Measurements from ENCODE around the gene VSTM2L.

VSTM2L gene

DNA sequence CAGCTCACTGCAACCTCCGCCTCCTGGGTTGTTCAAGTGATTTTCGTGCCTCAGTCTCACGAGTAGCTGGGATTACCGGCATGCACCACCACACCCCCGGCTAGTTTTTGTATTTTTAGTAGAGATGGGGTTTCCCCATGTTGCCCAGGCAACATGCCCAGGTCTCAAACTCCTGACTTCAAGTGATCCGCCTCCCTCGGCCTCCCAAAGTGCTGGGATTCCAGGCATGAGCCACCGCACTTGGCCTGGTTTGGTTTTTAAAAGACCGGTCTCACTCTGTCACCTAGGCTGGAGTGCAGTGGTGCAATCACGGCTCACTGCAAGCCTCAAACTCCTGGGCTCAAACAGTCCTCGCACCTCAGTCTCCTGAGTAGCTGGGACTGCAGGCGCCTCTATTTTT lies 40.1 kb downstream of the VSTM2L start:
- no peak for ATAC-seq (replicated peaks; ENCODE audit: extremely low read depth, poor library complexity, severe bottlenecking)
- Mint-ChIP-seq H3K27me3 (peaks cover 30% of the 10 kb centered on the region), H3K36me3 (ENCODE audit: insufficient read depth) (no peaks in the 10 kb centered on the region), H3K4me3 (no peak overlapping the region), H3K4me1 (no peaks in the 10 kb centered on the region), H3K9me3 (peaks cover 5% of the 10 kb centered on the region), H3K27ac (ENCODE audit: low read depth) (no peak overlapping the region)
- DNase-seq (ENCODE audit: low spot score in 2 of 2): no peak

DNA sequence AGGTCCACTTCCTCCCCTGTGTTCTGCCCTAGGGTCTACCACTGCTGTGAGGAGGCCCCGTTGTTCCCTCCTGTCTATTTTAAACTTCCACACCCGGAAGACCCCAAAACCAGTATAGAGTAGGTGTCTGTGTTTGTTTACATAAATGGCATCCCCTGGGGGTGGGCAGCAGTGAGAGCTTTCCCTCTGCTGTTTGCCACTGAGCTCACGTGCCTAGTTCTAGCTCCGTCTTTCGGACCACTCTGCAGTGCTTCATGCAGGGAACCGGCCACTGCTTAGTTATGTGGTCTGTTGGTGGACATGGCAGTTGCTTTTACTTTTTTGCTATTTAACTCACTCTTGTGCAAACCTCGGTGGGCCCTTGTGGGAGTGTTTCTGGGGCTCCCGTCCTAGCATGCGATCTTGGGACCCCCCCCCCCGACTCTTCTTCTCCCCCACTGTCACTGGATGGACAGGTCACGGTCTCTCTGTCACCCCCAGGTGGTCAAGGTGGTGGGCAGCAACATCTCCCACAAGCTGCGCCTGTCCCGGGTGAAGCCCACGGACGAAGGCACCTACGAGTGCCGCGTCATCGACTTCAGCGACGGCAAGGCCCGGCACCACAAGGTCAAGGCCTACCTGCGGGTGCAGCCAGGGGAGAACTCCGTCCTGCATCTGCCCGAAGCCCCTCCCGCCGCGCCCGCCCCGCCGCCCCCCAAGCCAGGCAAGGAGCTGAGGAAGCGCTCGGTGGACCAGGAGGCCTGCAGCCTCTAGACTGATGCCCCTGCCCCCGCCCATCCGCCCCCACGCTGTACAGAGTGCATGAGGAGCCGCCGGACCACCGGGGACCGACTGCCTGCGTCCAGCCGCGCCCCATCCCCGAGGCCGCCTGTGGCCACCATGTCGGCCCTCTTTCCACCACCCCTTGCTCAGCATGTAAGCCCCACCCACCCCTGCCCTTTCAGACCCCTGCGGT lies 40.9 kb downstream of the VSTM2L start:
- Mint-ChIP-seq H3K36me3 (ENCODE audit: insufficient read depth) (no peaks in the 10 kb centered on the region), H3K9me3 (peaks cover 5% of the 10 kb centered on the region), H3K27ac (ENCODE audit: low read depth) (no peak overlapping the region), H3K27me3 (peaks cover 36% of the 10 kb centered on the region), H3K4me3 (no peak overlapping the region), H3K4me1 (no peaks in the 10 kb centered on the region)
- no peak for ATAC-seq (replicated peaks; ENCODE audit: extremely low read depth, poor library complexity, severe bottlenecking)
- DNase-seq (ENCODE audit: low spot score in 2 of 2): no peak

- no peaks in the 10 kb centered on the region for H3K4me1 Mint-ChIP-seq
- no peak overlapping the region for H3K27ac Mint-ChIP-seq (ENCODE audit: low read depth)
- H3K4me3 Mint-ChIP-seq: no peak overlapping the region
- H3K36me3 Mint-ChIP-seq (ENCODE audit: insufficient read depth): no peaks in the 10 kb centered on the region
- DNase-seq (ENCODE audit: low spot score in 2 of 2): no peak
- H3K27me3 Mint-ChIP-seq: peaks cover 42% of the 10 kb centered on the region
- no peak for ATAC-seq (replicated peaks; ENCODE audit: extremely low read depth, poor library complexity, severe bottlenecking)
- peaks cover 5% of the 10 kb centered on the region for H3K9me3 Mint-ChIP-seq
These were observed 41.6 kb downstream of the VSTM2L start for GRCh38 chr20:37944456-37944981.

DNA sequence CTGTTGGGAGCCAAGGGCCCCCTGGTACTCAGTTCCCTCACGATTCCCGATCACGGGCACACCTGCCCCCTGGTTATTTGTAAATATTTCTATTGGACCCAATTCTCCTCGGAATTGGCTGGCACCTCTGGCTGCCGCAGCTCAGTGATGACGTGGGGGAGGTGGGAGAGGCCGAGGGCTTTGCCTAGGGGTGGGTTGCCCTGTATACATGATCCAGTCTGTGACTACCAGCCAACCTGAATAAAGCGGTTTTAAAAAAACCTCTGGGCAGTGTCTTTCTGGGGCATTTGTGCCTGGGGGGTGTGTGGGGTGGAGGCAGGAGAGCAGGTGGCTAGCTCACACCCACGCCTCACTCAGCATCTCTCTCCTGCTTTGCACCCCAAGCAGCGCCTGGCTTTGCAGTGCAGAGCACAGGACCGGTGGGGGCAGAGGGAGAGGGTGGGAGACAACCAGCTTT lies 42.2 kb downstream of the VSTM2L start:
- no peak overlapping the region for H3K27ac Mint-ChIP-seq (ENCODE audit: low read depth)
- H3K9me3 Mint-ChIP-seq: peaks cover 5% of the 10 kb centered on the region
- H3K36me3 Mint-ChIP-seq (ENCODE audit: insufficient read depth): no peaks in the 10 kb centered on the region
- H3K4me1 Mint-ChIP-seq: no peaks in the 10 kb centered on the region
- H3K4me3 Mint-ChIP-seq: no peak overlapping the region
- DNase-seq (ENCODE audit: low spot score in 2 of 2): no peak
- peaks cover 42% of the 10 kb centered on the region for H3K27me3 Mint-ChIP-seq
- no peak for ATAC-seq (replicated peaks; ENCODE audit: extremely low read depth, poor library complexity, severe bottlenecking)

DNA sequence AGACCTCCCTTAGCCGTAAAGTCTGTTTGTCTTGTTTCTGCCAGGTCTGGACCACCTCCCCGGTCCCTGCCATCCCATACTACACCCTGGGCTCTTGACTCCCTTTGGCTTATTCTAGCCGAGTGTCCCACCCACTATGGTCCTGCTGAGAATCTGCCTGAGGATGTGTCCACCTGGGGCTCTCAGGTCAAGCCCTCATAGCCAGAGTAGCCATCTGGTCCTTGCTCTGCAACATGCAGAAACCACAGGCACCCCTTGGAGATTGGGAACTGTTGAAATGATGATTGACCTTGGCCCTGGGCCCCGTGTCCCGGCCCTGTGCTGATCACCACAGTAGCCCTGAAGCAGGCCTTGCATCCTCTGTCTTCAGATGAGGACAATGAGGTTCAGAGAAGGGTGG lies 44.0 kb downstream of the VSTM2L start:
- peaks cover 5% of the 10 kb centered on the region for H3K9me3 Mint-ChIP-seq
- ATAC-seq (replicated peaks; ENCODE audit: extremely low read depth, poor library complexity, severe bottlenecking): no peak
- no peaks in the 10 kb centered on the region for H3K4me1 Mint-ChIP-seq
- H3K4me3 Mint-ChIP-seq: no peak overlapping the region
- DNase-seq (ENCODE audit: low spot score in 2 of 2): no peak
- H3K36me3 Mint-ChIP-seq (ENCODE audit: insufficient read depth): peaks cover 1% of the 10 kb centered on the region
- H3K27ac Mint-ChIP-seq (ENCODE audit: low read depth): no peak overlapping the region
- peaks cover 42% of the 10 kb centered on the region for H3K27me3 Mint-ChIP-seq

- H3K27me3 Mint-ChIP-seq: peaks cover 42% of the 10 kb centered on the region
- H3K4me3 Mint-ChIP-seq: no peak overlapping the region
- peaks cover 5% of the 10 kb centered on the region for H3K9me3 Mint-ChIP-seq
- peaks cover 1% of the 10 kb centered on the region for H3K36me3 Mint-ChIP-seq (ENCODE audit: insufficient read depth)
- no peak for ATAC-seq (replicated peaks; ENCODE audit: extremely low read depth, poor library complexity, severe bottlenecking)
- H3K4me1 Mint-ChIP-seq: no peaks in the 10 kb centered on the region
- no peak overlapping the region for H3K27ac Mint-ChIP-seq (ENCODE audit: low read depth)
- DNase-seq (ENCODE audit: low spot score in 2 of 2): no peak
These were observed 45.0 kb downstream of the VSTM2L start for GRCh38 chr20:37947943-37948342.

GRCh38 chr20:37948956-37949355 lies 46.0 kb downstream of the VSTM2L start:
- ATAC-seq (replicated peaks; ENCODE audit: extremely low read depth, poor library complexity, severe bottlenecking) (no peak), DNase-seq (ENCODE audit: low spot score in 2 of 2) (no peak)
- H3K27me3 Mint-ChIP-seq: peaks cover 42% of the 10 kb centered on the region
- H3K27ac Mint-ChIP-seq (ENCODE audit: low read depth): no peak overlapping the region
- peaks cover 5% of the 10 kb centered on the region for H3K9me3 Mint-ChIP-seq
- peaks cover 1% of the 10 kb centered on the region for H3K36me3 Mint-ChIP-seq (ENCODE audit: insufficient read depth)
- H3K4me3 Mint-ChIP-seq: no peak overlapping the region
- no peaks in the 10 kb centered on the region for H3K4me1 Mint-ChIP-seq

DNA sequence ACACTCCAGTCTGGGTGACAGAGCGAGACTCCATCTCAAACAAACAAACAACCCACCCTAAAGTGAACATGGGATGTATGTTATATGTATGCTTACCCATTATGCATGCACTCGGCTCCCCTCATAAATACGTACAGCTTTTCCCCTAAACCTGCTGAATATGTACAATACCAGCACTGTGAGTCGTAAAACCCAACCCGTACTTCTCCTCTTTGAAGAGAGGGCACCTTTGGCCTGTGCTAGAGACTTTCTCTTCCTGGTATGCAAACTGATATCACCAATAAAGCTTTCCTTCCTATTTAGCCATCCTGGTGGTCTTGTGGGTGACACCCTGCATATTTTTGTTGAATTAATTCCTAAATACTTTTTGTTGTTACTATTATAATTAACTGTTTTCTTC lies 51.3 kb downstream of the VSTM2L start:
- Mint-ChIP-seq H3K27ac (ENCODE audit: low read depth) (no peak overlapping the region), H3K4me3 (no peak overlapping the region), H3K4me1 (no peaks in the 10 kb centered on the region), H3K27me3 (peaks cover 25% of the 10 kb centered on the region), H3K36me3 (ENCODE audit: insufficient read depth) (peaks cover 1% of the 10 kb centered on the region), H3K9me3 (no peaks in the 10 kb centered on the region)
- DNase-seq (ENCODE audit: low spot score in 2 of 2) (no peak), ATAC-seq (replicated peaks; ENCODE audit: extremely low read depth, poor library complexity, severe bottlenecking) (no peak)

GRCh38 chr20:37954626-37955025 lies 51.7 kb downstream of the VSTM2L start:
- Mint-ChIP-seq H3K4me3 (no peak overlapping the region), H3K4me1 (no peaks in the 10 kb centered on the region), H3K27ac (ENCODE audit: low read depth) (no peak overlapping the region), H3K9me3 (no peaks in the 10 kb centered on the region), H3K36me3 (ENCODE audit: insufficient read depth) (peaks cover 1% of the 10 kb centered on the region), H3K27me3 (peaks cover 26% of the 10 kb centered on the region)
- no peak for ATAC-seq (replicated peaks; ENCODE audit: extremely low read depth, poor library complexity, severe bottlenecking)
- no peak for DNase-seq (ENCODE audit: low spot score in 2 of 2)

DNA sequence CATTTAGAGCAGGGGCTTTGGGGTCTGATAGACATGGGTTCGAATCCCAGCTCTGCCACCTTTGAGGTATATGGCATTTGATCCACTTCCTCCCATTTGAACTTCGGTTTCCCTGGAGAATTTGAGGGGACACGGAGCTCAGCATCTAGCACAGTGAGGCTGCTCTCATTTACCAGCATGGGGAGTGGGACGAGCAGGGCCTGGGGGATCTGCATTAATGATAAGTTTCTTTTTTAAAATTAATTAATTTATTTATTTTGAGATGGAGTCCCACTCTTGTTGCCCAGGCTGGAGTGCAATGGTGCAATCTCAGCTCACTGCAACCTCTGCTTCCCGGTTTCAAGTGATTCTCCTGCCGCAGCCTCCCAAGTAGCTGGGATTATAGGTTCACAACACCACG lies 52.6 kb downstream of the VSTM2L start:
- no peak overlapping the region for H3K4me3 Mint-ChIP-seq
- H3K9me3 Mint-ChIP-seq: no peaks in the 10 kb centered on the region
- H3K27ac Mint-ChIP-seq (ENCODE audit: low read depth): no peak overlapping the region
- no peaks in the 10 kb centered on the region for H3K36me3 Mint-ChIP-seq (ENCODE audit: insufficient read depth)
- peaks cover 34% of the 10 kb centered on the region for H3K27me3 Mint-ChIP-seq
- DNase-seq (ENCODE audit: low spot score in 2 of 2) (no peak), ATAC-seq (replicated peaks; ENCODE audit: extremely low read depth, poor library complexity, severe bottlenecking) (no peak)
- H3K4me1 Mint-ChIP-seq: no peaks in the 10 kb centered on the region

GRCh38 chr20:37956107-37956585 lies 53.2 kb downstream of the VSTM2L start:
- DNase-seq (ENCODE audit: low spot score in 2 of 2) (no peak), ATAC-seq (replicated peaks; ENCODE audit: extremely low read depth, poor library complexity, severe bottlenecking) (no peak)
- Mint-ChIP-seq H3K27ac (ENCODE audit: low read depth) (no peak overlapping the region), H3K36me3 (ENCODE audit: insufficient read depth) (no peaks in the 10 kb centered on the region), H3K4me1 (no peaks in the 10 kb centered on the region), H3K4me3 (no peak overlapping the region), H3K27me3 (peaks cover 34% of the 10 kb centered on the region), H3K9me3 (no peaks in the 10 kb centered on the region)

GRCh38 chr20:37958856-37959520 lies 56.1 kb downstream of the VSTM2L start:
- ATAC-seq (replicated peaks; ENCODE audit: extremely low read depth, poor library complexity, severe bottlenecking): no peak
- Mint-ChIP-seq H3K4me1 (no peaks in the 10 kb centered on the region), H3K4me3 (no peak overlapping the region), H3K27me3 (peaks cover 39% of the 10 kb centered on the region), H3K9me3 (peaks cover 4% of the 10 kb centered on the region), H3K27ac (ENCODE audit: low read depth) (no peak overlapping the region), H3K36me3 (ENCODE audit: insufficient read depth) (no peaks in the 10 kb centered on the region)
- no peak for DNase-seq (ENCODE audit: low spot score in 2 of 2)

Data from central memory CD8-positive, alpha-beta T cell (primary cell).